ENCODE measurements around the gene PLCH1. TPM values are rescaled to one million over a fixed set of nuclear protein-coding genes. Genes with fewer than 3 reads are reported as not detected.

PLCH1 gene
- total and polyA plus RNA-seq, 10 of the 15 experiments (the other 5 are each of a cell fraction or from before 2014, with no cell fraction given): 0.03 to 0.22 (median 0.04) TPM; not detected in 5

- no TSS peak for BruUV-seq (replicated peaks)
- no peak overlapping the region for H2AFZ ChIP-seq (ENCODE audit: control insufficient read depth, low read depth, low read length)
- ChIA-PET POLR2A (no interaction called here), SMC1A (ENCODE audit: uncharacterized antibody, unreplicated experiment) (no interaction called here), RAD21 (ENCODE audit: unreplicated experiment) (no interaction called here), CTCF (no interaction called here)
- intact Hi-C loops (cut with micrococcal nuclease; ENCODE audit: unreplicated experiment): no loop called here
- FAIRE-seq: no peak
- H3K9ac ChIP-seq (ENCODE audit: control insufficient read depth, insufficient read depth, low read length): no peak overlapping the region
- no peak overlapping the region for H3K27ac ChIP-seq (ENCODE audit: control insufficient read depth, insufficient read depth)
- no peaks in the 10 kb centered on the region for H3K36me3 ChIP-seq (ENCODE audit: control insufficient read depth in 2 of 2, insufficient read depth in 2 of 2, low read length in 1 of 2)
- no peak overlapping the region for H3K4me2 ChIP-seq (ENCODE audit: control insufficient read depth, insufficient read depth)
- no peak for DNase-seq (ENCODE audit: low read depth, low spot score)
- no peaks in the 10 kb centered on the region for H3K9me3 ChIP-seq (replicated peaks; ENCODE audit: control insufficient read depth, insufficient read depth, low read length)
- no peak overlapping the region for H3K4me3 ChIP-seq
- no peaks in the 10 kb centered on the region for H3K27me3 ChIP-seq (replicated peaks in 1 of 2; ENCODE audit: control insufficient read depth in 2 of 2, insufficient read depth in 2 of 2, low read length in 1 of 2)
- H3K79me2 ChIP-seq (ENCODE audit: control insufficient read depth, insufficient read depth, low read length): no peaks in the 10 kb centered on the region
- WGBS (ENCODE audit: insufficient coverage, insufficient replicate concordance, low lambda C conversion rate, missing lambda C conversion rate): 13% methylated on average over 4 of the region's 4 CpGs
- H4K20me1 ChIP-seq (ENCODE audit: control insufficient read depth, insufficient read depth): no peaks in the 10 kb centered on the region
- no peak for ATAC-seq
- in situ Hi-C loops (cut with MboI): no loop called here
- H3K4me1 ChIP-seq (ENCODE audit: control insufficient read depth, insufficient read depth, low read length): no peaks in the 10 kb centered on the region
- TF ChIP-seq, protein P1, sequence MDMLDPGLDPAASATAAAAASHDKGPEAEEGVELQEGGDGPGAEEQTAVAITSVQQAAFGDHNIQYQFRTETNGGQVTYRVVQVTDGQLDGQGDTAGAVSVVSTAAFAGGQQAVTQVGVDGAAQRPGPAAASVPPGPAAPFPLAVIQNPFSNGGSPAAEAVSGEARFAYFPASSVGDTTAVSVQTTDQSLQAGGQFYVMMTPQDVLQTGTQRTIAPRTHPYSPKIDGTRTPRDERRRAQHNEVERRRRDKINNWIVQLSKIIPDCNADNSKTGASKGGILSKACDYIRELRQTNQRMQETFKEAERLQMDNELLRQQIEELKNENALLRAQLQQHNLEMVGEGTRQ (IDR thresholded peaks at IDR 0.05; ENCODE audit: borderline replicate concordance, low read depth, low read length): no peak
- TF ChIP-seq NKRF (conservative IDR thresholded peaks at IDR 0.05) (no peak), CEBPB (IDR thresholded peaks at IDR 0.05; ENCODE audit: borderline replicate concordance in 1 of 2, low read depth in 2 of 2, low read length in 2 of 2) (no peak)
- TF ChIP-seq, protein P2, sequence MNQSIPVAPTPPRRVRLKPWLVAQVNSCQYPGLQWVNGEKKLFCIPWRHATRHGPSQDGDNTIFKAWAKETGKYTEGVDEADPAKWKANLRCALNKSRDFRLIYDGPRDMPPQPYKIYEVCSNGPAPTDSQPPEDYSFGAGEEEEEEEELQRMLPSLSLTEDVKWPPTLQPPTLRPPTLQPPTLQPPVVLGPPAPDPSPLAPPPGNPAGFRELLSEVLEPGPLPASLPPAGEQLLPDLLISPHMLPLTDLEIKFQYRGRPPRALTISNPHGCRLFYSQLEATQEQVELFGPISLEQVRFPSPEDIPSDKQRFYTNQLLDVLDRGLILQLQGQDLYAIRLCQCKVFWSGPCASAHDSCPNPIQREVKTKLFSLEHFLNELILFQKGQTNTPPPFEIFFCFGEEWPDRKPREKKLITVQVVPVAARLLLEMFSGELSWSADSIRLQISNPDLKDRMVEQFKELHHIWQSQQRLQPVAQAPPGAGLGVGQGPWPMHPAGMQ (IDR thresholded peaks at IDR 0.05; ENCODE audit: borderline replicate concordance): no peak
- TF ChIP-seq, protein P3, sequence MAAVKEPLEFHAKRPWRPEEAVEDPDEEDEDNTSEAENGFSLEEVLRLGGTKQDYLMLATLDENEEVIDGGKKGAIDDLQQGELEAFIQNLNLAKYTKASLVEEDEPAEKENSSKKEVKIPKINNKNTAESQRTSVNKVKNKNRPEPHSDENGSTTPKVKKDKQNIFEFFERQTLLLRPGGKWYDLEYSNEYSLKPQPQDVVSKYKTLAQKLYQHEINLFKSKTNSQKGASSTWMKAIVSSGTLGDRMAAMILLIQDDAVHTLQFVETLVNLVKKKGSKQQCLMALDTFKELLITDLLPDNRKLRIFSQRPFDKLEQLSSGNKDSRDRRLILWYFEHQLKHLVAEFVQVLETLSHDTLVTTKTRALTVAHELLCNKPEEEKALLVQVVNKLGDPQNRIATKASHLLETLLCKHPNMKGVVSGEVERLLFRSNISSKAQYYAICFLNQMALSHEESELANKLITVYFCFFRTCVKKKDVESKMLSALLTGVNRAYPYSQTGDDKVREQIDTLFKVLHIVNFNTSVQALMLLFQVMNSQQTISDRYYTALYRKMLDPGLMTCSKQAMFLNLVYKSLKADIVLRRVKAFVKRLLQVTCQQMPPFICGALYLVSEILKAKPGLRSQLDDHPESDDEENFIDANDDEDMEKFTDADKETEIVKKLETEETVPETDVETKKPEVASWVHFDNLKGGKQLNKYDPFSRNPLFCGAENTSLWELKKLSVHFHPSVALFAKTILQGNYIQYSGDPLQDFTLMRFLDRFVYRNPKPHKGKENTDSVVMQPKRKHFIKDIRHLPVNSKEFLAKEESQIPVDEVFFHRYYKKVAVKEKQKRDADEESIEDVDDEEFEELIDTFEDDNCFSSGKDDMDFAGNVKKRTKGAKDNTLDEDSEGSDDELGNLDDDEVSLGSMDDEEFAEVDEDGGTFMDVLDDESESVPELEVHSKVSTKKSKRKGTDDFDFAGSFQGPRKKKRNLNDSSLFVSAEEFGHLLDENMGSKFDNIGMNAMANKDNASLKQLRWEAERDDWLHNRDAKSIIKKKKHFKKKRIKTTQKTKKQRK (IDR thresholded peaks at IDR 0.05; ENCODE audit: low read depth, low read length): no peak
- TF ChIP-seq, protein P4, sequence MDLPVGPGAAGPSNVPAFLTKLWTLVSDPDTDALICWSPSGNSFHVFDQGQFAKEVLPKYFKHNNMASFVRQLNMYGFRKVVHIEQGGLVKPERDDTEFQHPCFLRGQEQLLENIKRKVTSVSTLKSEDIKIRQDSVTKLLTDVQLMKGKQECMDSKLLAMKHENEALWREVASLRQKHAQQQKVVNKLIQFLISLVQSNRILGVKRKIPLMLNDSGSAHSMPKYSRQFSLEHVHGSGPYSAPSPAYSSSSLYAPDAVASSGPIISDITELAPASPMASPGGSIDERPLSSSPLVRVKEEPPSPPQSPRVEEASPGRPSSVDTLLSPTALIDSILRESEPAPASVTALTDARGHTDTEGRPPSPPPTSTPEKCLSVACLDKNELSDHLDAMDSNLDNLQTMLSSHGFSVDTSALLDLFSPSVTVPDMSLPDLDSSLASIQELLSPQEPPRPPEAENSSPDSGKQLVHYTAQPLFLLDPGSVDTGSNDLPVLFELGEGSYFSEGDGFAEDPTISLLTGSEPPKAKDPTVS (IDR thresholded peaks at IDR 0.05; ENCODE audit: low read depth, low read length): no peak
- TF ChIP-seq, protein P5, sequence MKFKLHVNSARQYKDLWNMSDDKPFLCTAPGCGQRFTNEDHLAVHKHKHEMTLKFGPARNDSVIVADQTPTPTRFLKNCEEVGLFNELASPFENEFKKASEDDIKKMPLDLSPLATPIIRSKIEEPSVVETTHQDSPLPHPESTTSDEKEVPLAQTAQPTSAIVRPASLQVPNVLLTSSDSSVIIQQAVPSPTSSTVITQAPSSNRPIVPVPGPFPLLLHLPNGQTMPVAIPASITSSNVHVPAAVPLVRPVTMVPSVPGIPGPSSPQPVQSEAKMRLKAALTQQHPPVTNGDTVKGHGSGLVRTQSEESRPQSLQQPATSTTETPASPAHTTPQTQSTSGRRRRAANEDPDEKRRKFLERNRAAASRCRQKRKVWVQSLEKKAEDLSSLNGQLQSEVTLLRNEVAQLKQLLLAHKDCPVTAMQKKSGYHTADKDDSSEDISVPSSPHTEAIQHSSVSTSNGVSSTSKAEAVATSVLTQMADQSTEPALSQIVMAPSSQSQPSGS (IDR thresholded peaks at IDR 0.05; ENCODE audit: low read length): no peak
Measured at GRCh38 chr3:155643581-155644165, 101.2 kb downstream of the PLCH1 start.
